GM10266 (cell line): ENCODE data around the gene PTPRN.
"Not testable (repeated sequence)": the region's sequence is repeated elsewhere in the genome, so short reads cannot be mapped to it uniquely, and the experiment has no call there.

Source experiments
- DNase-seq: peaks from one replicate; pipeline ENCODE4 v3.0.0; 2012; ENCODE audit errors: extremely low spot score
- CTCF ChIP-seq: IDR thresholded peaks from 2 replicates; pipeline ENCODE4 v1.5.1; 2012; ENCODE audit warnings: mild to moderate bottlenecking, low read depth; ENCODE audit not compliant: control insufficient read depth, insufficient read depth; ENCODE audit errors: missing control alignments

Gene PTPRN

GRCh38 chr2:219266232-219266631, 43.0 kb downstream of the PTPRN start:
- no peak for TF ChIP-seq CTCF

GRCh38 chr2:219261024-219261855, 48.0 kb downstream of the PTPRN start:
- TF ChIP-seq CTCF = no peak

More at GRCh38 chr2:219266232-219266631, 43.0 kb downstream of the PTPRN start:
- no peak for DNase-seq

GRCh38 chr2:219258942-219259341, 50.3 kb downstream of the PTPRN start:
- not testable (repeated sequence) for DNase-seq

More at GRCh38 chr2:219261024-219261855, 48.0 kb downstream of the PTPRN start:
- no peak for DNase-seq

GRCh38 chr2:219254590-219255201, 54.5 kb downstream of the PTPRN start:
- TF ChIP-seq CTCF = no peak
- peak; percentile 45 for DNase-seq

GRCh38 chr2:219253753-219254589, 55.2 kb downstream of the PTPRN start, which contains the start of gene TUBA4A:
Gene TUBA4A (minus strand): TSS chr2:219253918. CDS start chr2:219253858, 60 bp downstream.
- TF ChIP-seq CTCF = no peak
- DNase-seq = peak; percentile 97

- TF ChIP-seq CTCF = no peak
- peak; percentile 58 for DNase-seq
Measured at GRCh38 chr2:219252900-219253752, 56.1 kb downstream of the PTPRN start, which contains the start of gene TUBA4B. Gene TUBA4B (plus strand): TSS chr2:219253243. CDS start chr2:219253408, 165 bp downstream.

- no peak for DNase-seq
- TF ChIP-seq CTCF = no peak
Measured at GRCh38 chr2:219252570-219252899, 56.7 kb downstream of the PTPRN start.
